NB4 (cell line): Measurements from ENCODE around the gene P2RY11.

Source experiments
- CTCF ChIP-seq: IDR thresholded peaks from one replicate; pipeline ENCODE4 v1.5.1; 2012; ENCODE audit warnings: low read depth, low read length
- POLR2A ChIP-seq: IDR thresholded peaks from 2 replicates; pipeline ENCODE4 v1.6.1; 2011; ENCODE audit warnings: mild to moderate bottlenecking; ENCODE audit not compliant: insufficient read length; ENCODE audit errors: extremely low read depth

GRCh38 chr19:10076535-10076934 is 35.0 kb upstream of the P2RY11 start:
- TF ChIP-seq POLR2A (no peak), CTCF (no peak)
